Mammary epithelial cell (primary cell): Measurements from ENCODE around the gene FAAH.

Experiments used
- CTCF ChIP-seq, 2 donors: IDR thresholded peaks in 1 of 2; conservative IDR thresholded peaks in 1 of 2; 2 replicates each; pipeline ENCODE4 v1.5.1; 2011 to 2012; ENCODE audit warnings: inconsistent platforms in 2 of 2, low read length in 2 of 2, mild to moderate bottlenecking in 2 of 2, control low read depth in 1 of 2, low read depth in 1 of 2; ENCODE audit not compliant: insufficient read depth in 1 of 2; ENCODE audit errors: extremely low read depth in 1 of 2
- EZH2 ChIP-seq: IDR thresholded peaks from 2 replicates; pipeline ENCODE4 v1.6.1; 2012; ENCODE audit warnings: low read length, inconsistent platforms, borderline replicate concordance

- no peak for TF ChIP-seq CTCF (conservative IDR thresholded peaks at IDR 0.05 in 1 of 2, IDR thresholded peaks at IDR 0.05 in 1 of 2; ENCODE audit: extremely low read depth in 1 of 2, insufficient read depth in 1 of 2, low read depth in 1 of 2, low read length in 2 of 2)
- TF ChIP-seq EZH2: no peak
Observed at GRCh38 chr1:46420533-46420915, 26.4 kb downstream of the FAAH start.
